ENCODE data around the gene CNGA1. TPM values are rescaled to one million over a fixed set of nuclear protein-coding genes. Genes with fewer than 3 reads are reported as not detected.
"Not testable (repeated sequence)": the region's sequence is repeated elsewhere in the genome, so short reads cannot be mapped to it uniquely, and the experiment has no call there.

Gene CNGA1
- total RNA-seq, 2 donors from 2014 or later = 0.28 TPM; not detected in 1

GRCh38 chr4:47917163-47917562 is 99.3 kb downstream of the CNGA1 start:
- not testable (repeated sequence) for H3K36me3 ChIP-seq; ATAC-seq (ENCODE audit: insufficient number of reproducible peaks, low FRiP score, low read depth); H3K9me3 ChIP-seq; H3K27ac ChIP-seq; H3K27me3 ChIP-seq (replicated peaks; ENCODE audit: insufficient read depth); DNase-seq (ENCODE audit: low spot score); H3K4me3 ChIP-seq
- peaks cover 7 to 11% of the 10 kb centered on the region in 2 donors for H3K4me1 ChIP-seq (ENCODE audit: control insufficient read depth in 1 of 2, low read depth in 2 of 2)

- Histone ChIP-seq H3K27me3 (replicated peaks; ENCODE audit: insufficient read depth) (no peaks in the 10 kb centered on the region), H3K4me1 (ENCODE audit: control insufficient read depth in 1 of 2, low read depth in 2 of 2) (peaks cover 7 to 18% of the 10 kb centered on the region in 2 donors), H3K36me3 (no peaks in the 10 kb centered on the region), H3K27ac (no peak overlapping the region), H3K9me3 (no peaks in the 10 kb centered on the region), H3K4me3 (no peak overlapping the region)
- DNase-seq (ENCODE audit: low spot score) = no peak
- ATAC-seq (ENCODE audit: insufficient number of reproducible peaks, low FRiP score, low read depth) = no peak
- TF ChIP-seq CTCF (IDR thresholded peaks at IDR 0.05) = no peak
Measured at GRCh38 chr4:47915378-47915777, 101.1 kb downstream of the CNGA1 start.

GRCh38 chr4:47914926-47915237 is 101.6 kb downstream of the CNGA1 start:
- Histone ChIP-seq H3K27ac (no peak overlapping the region), H3K27me3 (replicated peaks; ENCODE audit: insufficient read depth) (no peaks in the 10 kb centered on the region), H3K9me3 (no peaks in the 10 kb centered on the region), H3K4me1 (ENCODE audit: control insufficient read depth in 1 of 2, low read depth in 2 of 2) (peaks cover 7 to 18% of the 10 kb centered on the region in 2 donors), H3K36me3 (no peaks in the 10 kb centered on the region), H3K4me3 (peak overlapping the region; percentile 100)
- TF ChIP-seq CTCF (IDR thresholded peaks at IDR 0.05) = no peak
- ATAC-seq (ENCODE audit: insufficient number of reproducible peaks, low FRiP score, low read depth) (no peak), DNase-seq (ENCODE audit: low spot score) (no peak)

- DNase-seq (ENCODE audit: low spot score) = peak; percentile 91
- peak; percentile 97 for ATAC-seq (ENCODE audit: insufficient number of reproducible peaks, low FRiP score, low read depth)
- H3K4me1 ChIP-seq (ENCODE audit: control insufficient read depth in 1 of 2, low read depth in 2 of 2) = peaks cover 7 to 18% of the 10 kb centered on the region in 2 donors
Measured at GRCh38 chr4:47914220-47914925, 102.1 kb downstream of the CNGA1 start, which contains the start of gene NFXL1. TSS of gene NFXL1 (minus strand) at chr4:47914583. CDS start at chr4:47914203, 380 bp downstream.

GRCh38 chr4:47913861-47914219 is 102.6 kb downstream of the CNGA1 start:
- Histone ChIP-seq H3K4me3 (peak overlapping the region; percentile 100), H3K27me3 (replicated peaks; ENCODE audit: insufficient read depth) (no peaks in the 10 kb centered on the region), H3K36me3 (no peaks in the 10 kb centered on the region), H3K27ac (peak overlapping the region; percentile 66 to 75), H3K4me1 (ENCODE audit: control insufficient read depth in 1 of 2, low read depth in 2 of 2) (peaks cover 7 to 18% of the 10 kb centered on the region in 2 donors), H3K9me3 (no peaks in the 10 kb centered on the region)
- no peak for DNase-seq (ENCODE audit: low spot score)
- no peak for ATAC-seq (ENCODE audit: insufficient number of reproducible peaks, low FRiP score, low read depth)
- peak; percentile 15 for TF ChIP-seq CTCF (IDR thresholded peaks at IDR 0.05)

More at GRCh38 chr4:47914220-47914925, 102.1 kb downstream of the CNGA1 start, which contains the start of gene NFXL1:
- TF ChIP-seq CTCF (IDR thresholded peaks at IDR 0.05) = no peak
- peak within 1 kb of the TSS; percentile 100 for H3K4me3 ChIP-seq
- H3K9me3 ChIP-seq = no peaks in the 10 kb centered on the region
- H3K27ac ChIP-seq = peak within 1 kb of the TSS; percentile 66 to 75
- H3K36me3 ChIP-seq = no peaks in the 10 kb centered on the region
- H3K27me3 ChIP-seq (replicated peaks; ENCODE audit: insufficient read depth) = no peaks in the 10 kb centered on the region

Measured in thoracic aorta (tissue), 2 donors.